HEK293T (cell line): Measurements from ENCODE around the gene STX16.

ENCODE experiments used
- CTCF ChIA-PET: fragments of 350-600 bp; formaldehyde crosslinking; extraction: SDS; loops from one replicate; lab custom pipeline; 2021; ENCODE audit warnings: antibody characterized with exemption, inconsistent platforms; lab: Yijun Ruan, JAX
- POLR2A ChIA-PET: fragments of 350-600 bp; formaldehyde crosslinking; extraction: SDS; loops from one replicate; lab custom pipeline; 2020; ENCODE audit warnings: antibody characterized with exemption, inconsistent platforms; lab: Yijun Ruan, JAX
- DNase-seq: peaks from one replicate; pipeline ENCODE4 v3.0.0; 2012; ENCODE audit warnings: mixed read lengths; ENCODE audit errors: extremely low spot score
- ARNT ChIP-seq: fragments of 450-650 bp; IDR thresholded peaks from 2 replicates; pipeline ENCODE4 v1.6.1; 2017; ENCODE audit warnings: mild to moderate bottlenecking
- BHLHE40 ChIP-seq: fragments of 450-650 bp; IDR thresholded peaks from 2 replicates; pipeline ENCODE4 v1.6.1; 2016; ENCODE audit warnings: mild to moderate bottlenecking, moderate library complexity, borderline replicate concordance
- CTBP1 ChIP-seq: fragments of 450-650 bp; IDR thresholded peaks from 2 replicates; pipeline ENCODE4 v1.6.1; 2016; ENCODE audit warnings: borderline replicate concordance
- ELF4 ChIP-seq: fragments of 450-650 bp; IDR thresholded peaks from 2 replicates; pipeline ENCODE4 v1.6.1; 2017; ENCODE audit warnings: antibody characterized with exemption
- FOXA1 ChIP-seq: fragments of 450-650 bp; IDR thresholded peaks from 2 replicates; pipeline ENCODE4 v1.6.1; 2016; ENCODE audit warnings: mild to moderate bottlenecking
- FOXK2 ChIP-seq: fragments of 450-650 bp; IDR thresholded peaks from 2 replicates; pipeline ENCODE4 v1.6.1; 2016; ENCODE audit warnings: mild to moderate bottlenecking
- FOXM1 ChIP-seq: fragments of 450-650 bp; IDR thresholded peaks from 2 replicates; pipeline ENCODE4 v1.6.1; 2017; ENCODE audit warnings: mild to moderate bottlenecking, borderline replicate concordance
- HDGF ChIP-seq: fragments of 450-650 bp; IDR thresholded peaks from 2 replicates; pipeline ENCODE4 v1.6.1; 2017; ENCODE audit warnings: antibody characterized with exemption, borderline replicate concordance
- L3MBTL2 ChIP-seq: fragments of 450-650 bp; conservative IDR thresholded peaks from 2 replicates; pipeline ENCODE4 v1.6.1; 2016; ENCODE audit warnings: mild to moderate bottlenecking
- LEF1 ChIP-seq: fragments of 450-650 bp; IDR thresholded peaks from 2 replicates; pipeline ENCODE4 v1.6.1; 2017; ENCODE audit warnings: mild to moderate bottlenecking, borderline replicate concordance
- NFRKB ChIP-seq: fragments of 450-650 bp; IDR thresholded peaks from 2 replicates; pipeline ENCODE4 v1.6.1; 2016; ENCODE audit warnings: mild to moderate bottlenecking, moderate library complexity
- PKNOX1 ChIP-seq: fragments of 450-650 bp; IDR thresholded peaks from 2 replicates; pipeline ENCODE4 v1.6.1; 2016
- SP1 ChIP-seq: fragments of 450-650 bp; IDR thresholded peaks from 2 replicates; pipeline ENCODE4 v1.6.1; 2017
- SUZ12 ChIP-seq: fragments of 450-650 bp; IDR thresholded peaks from 2 replicates; pipeline ENCODE4 v1.6.1; 2016; ENCODE audit warnings: mild to moderate bottlenecking
- TARDBP ChIP-seq: fragments of 450-650 bp; IDR thresholded peaks from 2 replicates; pipeline ENCODE4 v1.6.1; 2016
- ZNF384 ChIP-seq: fragments of 450-650 bp; IDR thresholded peaks from 2 replicates; pipeline ENCODE4 v1.6.1; 2016

Gene STX16

GRCh38 chr20:58606184-58606583 is 44.9 kb upstream of the STX16 start:
- no peak for TF ChIP-seq CTBP1
- DNase-seq: no peak
- POLR2A ChIA-PET: no interaction called here
- CTCF ChIA-PET: no interaction called here

GRCh38 chr20:58608096-58608840 is 42.8 kb upstream of the STX16 start:
- no peak for TF ChIP-seq ZNF384
- TF ChIP-seq HDGF: no peak
- TF ChIP-seq SP1: no peak
- TF ChIP-seq TARDBP: no peak
- TF ChIP-seq SUZ12: no peak
- TF ChIP-seq CTBP1: no peak
- TF ChIP-seq FOXM1: no peak
- TF ChIP-seq PKNOX1: no peak
- no peak for TF ChIP-seq FOXA1
- TF ChIP-seq BHLHE40: no peak
- TF ChIP-seq LEF1: no peak
- no peak for TF ChIP-seq FOXK2
- POLR2A ChIA-PET: interaction anchor here (0.8 kb wide), 1 partner anchor 43 kb away, joined by 4 read pairs; the partner anchor contains the start of gene STX16
- CTCF ChIA-PET: no interaction called here
- DNase-seq: no peak

GRCh38 chr20:58609026-58609425 is 42.1 kb upstream of the STX16 start:
- ChIA-PET CTCF (no interaction called here), POLR2A (no interaction called here)
- DNase-seq: no peak
- no peak for TF ChIP-seq ELF4
- no peak for TF ChIP-seq PKNOX1

- CTCF ChIA-PET: no interaction called here
These were observed 40.8 kb upstream of the STX16 start for GRCh38 chr20:58610071-58610800.

GRCh38 chr20:58610811-58611210 is 40.3 kb upstream of the STX16 start:
- DNase-seq: no peak
- CTCF ChIA-PET: no interaction called here
- TF ChIP-seq FOXM1: no peak
- no peak for TF ChIP-seq L3MBTL2
- POLR2A ChIA-PET: no interaction called here

More at GRCh38 chr20:58610071-58610800, 40.8 kb upstream of the STX16 start:
- no peak for TF ChIP-seq SP1
- no peak for TF ChIP-seq ELF4
- TF ChIP-seq FOXM1: no peak
- no peak for TF ChIP-seq L3MBTL2
- TF ChIP-seq NFRKB: no peak
- no peak for TF ChIP-seq LEF1
- no peak for TF ChIP-seq FOXA1
- TF ChIP-seq FOXK2: no peak
- no peak for TF ChIP-seq SUZ12
- TF ChIP-seq BHLHE40: no peak
- TF ChIP-seq ZNF384: no peak
- no peak for TF ChIP-seq PKNOX1
- no peak for TF ChIP-seq HDGF
- no peak for TF ChIP-seq ARNT
- no peak for TF ChIP-seq TARDBP
- TF ChIP-seq CTBP1: no peak
- POLR2A ChIA-PET: no interaction called here
- DNase-seq: no peak

- no peak for TF ChIP-seq FOXK2
- TF ChIP-seq LEF1: no peak
- TF ChIP-seq HDGF: no peak
- TF ChIP-seq L3MBTL2: no peak
- no peak for TF ChIP-seq ELF4
- TF ChIP-seq BHLHE40: no peak
- DNase-seq: no peak
- ChIA-PET POLR2A (no interaction called here), CTCF (interaction anchor here (1.0 kb wide), 1 partner anchor 10 kb away, joined by 4 read pairs; no protein-coding TSS in a partner anchor)
These were observed 39.6 kb upstream of the STX16 start for GRCh38 chr20:58611236-58612030.
